SJSA1 (cell line): ENCODE measurements around the gene HIVEP3. TPM values are rescaled to one million over a fixed set of nuclear protein-coding genes. Genes with fewer than 3 reads are reported as not detected.

ENCODE experiments used
- DNase-seq, 2 experiments: peaks; one replicate each; pipeline ENCODE4 v3.0.0-alpha.2; 2015 to 2020; ENCODE audit warnings: low spot score in 2 of 2, low read depth in 1 of 2
- H3K27ac ChIP-seq: fragments of 250-450 bp; sonication (Bioruptor Pico); 2 replicates; pipeline ENCODE4 v1.5.1; 2020; ENCODE audit warnings: mild to moderate bottlenecking, moderate library complexity
- H3K27me3 ChIP-seq: fragments of 250-450 bp; sonication (Bioruptor Pico); replicated peaks from 2 replicates; pipeline ENCODE4 v1.5.1; 2020; ENCODE audit warnings: mild to moderate bottlenecking, moderate library complexity
- H3K36me3 ChIP-seq: fragments of 250-450 bp; sonication (Bioruptor Pico); 2 replicates; pipeline ENCODE4 v1.5.1; 2020; ENCODE audit warnings: mild to moderate bottlenecking
- H3K4me1 ChIP-seq: fragments of 250-450 bp; sonication (Bioruptor Pico); replicated peaks from 2 replicates; pipeline ENCODE4 v1.6.1; 2021; ENCODE audit warnings: mild to moderate bottlenecking
- H3K4me3 ChIP-seq: fragments of 250-450 bp; sonication (Bioruptor Pico); 2 replicates; pipeline ENCODE4 v1.5.1; 2020; ENCODE audit warnings: mild to moderate bottlenecking
- H3K9me3 ChIP-seq: fragments of 250-450 bp; sonication (Bioruptor Pico); replicated peaks from 2 replicates; pipeline ENCODE4 v1.5.1; 2020; ENCODE audit warnings: mild to moderate bottlenecking
- total RNA-seq: library from RNA; depleted of rRNA; stranded (reverse); fragments of >200 nt; shearing (Covaris generic); gene quantifications from 2 replicates; pipeline ENCODE4 v1.2.3, GENCODE V29; 2014

HIVEP3 gene
- total RNA-seq, 1 experiment from 2014 or later = 2.2 TPM

- no peak for DNase-seq
- Histone ChIP-seq H3K4me3 (no peak overlapping the region), H3K36me3 (no peaks in the 10 kb centered on the region), H3K9me3 (no peaks in the 10 kb centered on the region), H3K27ac (no peak overlapping the region), H3K4me1 (peaks cover 7% of the 10 kb centered on the region), H3K27me3 (no peaks in the 10 kb centered on the region)
Observed at GRCh38 chr1:41775956-41776585, 142.7 kb downstream of the HIVEP3 start.

DNA sequence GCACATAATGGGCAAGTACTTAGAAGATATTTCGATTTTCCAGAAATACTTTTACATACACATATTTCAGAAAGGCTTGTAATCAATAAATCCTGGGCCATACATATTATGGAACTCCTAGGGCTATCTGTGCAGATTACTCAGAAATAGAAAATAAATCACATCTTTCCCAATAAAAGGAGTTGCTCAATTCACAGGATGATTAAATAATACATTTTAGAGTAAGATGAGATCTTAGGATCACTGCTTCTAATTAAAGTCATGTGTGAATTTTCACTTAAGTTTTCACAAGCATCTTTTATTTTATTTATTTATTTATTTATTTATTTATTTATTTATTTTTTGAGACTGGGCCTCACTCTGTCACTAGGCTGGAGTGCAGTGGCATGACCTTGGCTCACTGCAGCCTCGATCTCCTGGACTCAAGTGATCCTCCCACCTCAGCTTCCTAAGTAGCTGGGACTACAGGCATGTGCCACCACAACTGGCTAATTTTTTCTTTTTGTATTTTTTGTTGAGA lies 144.2 kb downstream of the HIVEP3 start:
- Histone ChIP-seq H3K36me3 (no peaks in the 10 kb centered on the region), H3K9me3 (no peaks in the 10 kb centered on the region), H3K4me3 (no peak overlapping the region), H3K27ac (no peak overlapping the region), H3K4me1 (peaks cover 7% of the 10 kb centered on the region), H3K27me3 (no peaks in the 10 kb centered on the region)
- no peak for DNase-seq

GRCh38 chr1:41773842-41774241 lies 144.9 kb downstream of the HIVEP3 start:
- Histone ChIP-seq H3K27ac (no peak overlapping the region), H3K9me3 (no peaks in the 10 kb centered on the region)

GRCh38 chr1:41773144-41773591 lies 145.6 kb downstream of the HIVEP3 start:
- H3K4me3 ChIP-seq = no peak overlapping the region
- DNase-seq = no peak
- no peak overlapping the region for H3K27ac ChIP-seq
- H3K9me3 ChIP-seq = no peaks in the 10 kb centered on the region
- H3K27me3 ChIP-seq = no peaks in the 10 kb centered on the region
- H3K36me3 ChIP-seq = no peaks in the 10 kb centered on the region
- H3K4me1 ChIP-seq = peaks cover 7% of the 10 kb centered on the region

More at GRCh38 chr1:41773842-41774241, 144.9 kb downstream of the HIVEP3 start:
- Histone ChIP-seq H3K27me3 (no peaks in the 10 kb centered on the region), H3K4me3 (no peak overlapping the region), H3K36me3 (no peaks in the 10 kb centered on the region), H3K4me1 (peaks cover 7% of the 10 kb centered on the region)
- DNase-seq = no peak

GRCh38 chr1:41769068-41769467 lies 149.7 kb downstream of the HIVEP3 start:
- no peak overlapping the region for H3K4me3 ChIP-seq
- no peaks in the 10 kb centered on the region for H3K9me3 ChIP-seq
- peaks cover 7% of the 10 kb centered on the region for H3K4me1 ChIP-seq
- no peak for DNase-seq
- H3K27ac ChIP-seq = no peak overlapping the region
- no peaks in the 10 kb centered on the region for H3K36me3 ChIP-seq
- no peaks in the 10 kb centered on the region for H3K27me3 ChIP-seq

- no peak for DNase-seq
- Histone ChIP-seq H3K36me3 (no peaks in the 10 kb centered on the region), H3K4me3 (no peak overlapping the region), H3K27ac (no peak overlapping the region), H3K27me3 (no peaks in the 10 kb centered on the region), H3K4me1 (peaks cover 7% of the 10 kb centered on the region), H3K9me3 (no peaks in the 10 kb centered on the region)
Observed at GRCh38 chr1:41768583-41768982, 150.1 kb downstream of the HIVEP3 start.

DNA sequence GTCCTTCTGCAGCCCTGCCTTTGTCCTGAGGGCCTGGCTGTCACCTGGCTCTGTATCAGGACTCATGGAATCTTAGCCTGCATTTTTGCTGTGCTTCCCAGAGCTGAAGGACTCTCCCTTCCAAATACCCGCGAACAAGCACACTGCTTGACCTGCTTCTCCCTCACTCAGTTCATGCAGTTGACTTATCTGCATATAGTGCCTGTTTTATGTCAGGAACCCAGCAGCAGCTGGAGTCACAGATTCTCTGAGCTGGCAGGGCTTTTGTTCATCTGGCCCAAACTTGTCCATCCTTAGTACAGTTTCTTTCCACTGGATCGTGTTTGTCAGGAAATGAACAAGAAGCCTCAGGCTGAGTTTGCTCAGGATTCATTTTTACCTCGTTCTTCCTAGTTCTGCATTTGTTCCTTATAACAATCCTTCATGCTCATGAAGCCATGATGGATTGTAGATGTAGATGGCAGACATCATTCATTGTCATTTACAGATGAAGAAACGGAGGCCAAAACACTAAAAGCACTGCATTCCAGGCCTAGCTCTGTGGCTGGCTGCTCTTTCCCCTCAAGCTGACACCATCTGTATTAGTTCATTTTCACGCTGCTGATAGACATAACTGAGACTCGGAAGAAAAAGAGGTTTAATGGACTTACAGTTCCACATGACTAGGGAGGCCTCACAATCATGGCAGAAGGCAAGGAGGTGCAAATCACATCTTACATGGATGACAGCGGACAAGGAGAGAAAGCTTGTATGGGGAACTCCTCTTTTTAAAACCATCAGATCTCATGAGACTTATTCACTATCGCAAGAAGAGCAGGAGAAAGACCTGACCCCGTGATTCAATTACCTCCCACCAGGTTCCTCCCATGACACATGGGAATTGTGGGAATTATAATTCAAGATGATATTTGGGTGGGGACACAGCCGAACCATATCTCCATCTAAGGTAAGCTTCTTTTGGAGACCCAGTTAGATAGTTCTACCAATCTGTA lies 150.9 kb downstream of the HIVEP3 start:
- H3K4me3 ChIP-seq = no peak overlapping the region
- no peak for DNase-seq
- H3K27me3 ChIP-seq = no peaks in the 10 kb centered on the region
- peaks cover 7% of the 10 kb centered on the region for H3K4me1 ChIP-seq
- no peaks in the 10 kb centered on the region for H3K9me3 ChIP-seq
- no peak overlapping the region for H3K27ac ChIP-seq
- H3K36me3 ChIP-seq = no peaks in the 10 kb centered on the region

- H3K4me1 ChIP-seq = peaks cover 5% of the 10 kb centered on the region
- no peaks in the 10 kb centered on the region for H3K9me3 ChIP-seq
- H3K4me3 ChIP-seq = no peak overlapping the region
- no peak overlapping the region for H3K27ac ChIP-seq
- no peak for DNase-seq
- H3K27me3 ChIP-seq = no peaks in the 10 kb centered on the region
- no peaks in the 10 kb centered on the region for H3K36me3 ChIP-seq
Observed at GRCh38 chr1:41766546-41766945, 152.2 kb downstream of the HIVEP3 start.

DNA sequence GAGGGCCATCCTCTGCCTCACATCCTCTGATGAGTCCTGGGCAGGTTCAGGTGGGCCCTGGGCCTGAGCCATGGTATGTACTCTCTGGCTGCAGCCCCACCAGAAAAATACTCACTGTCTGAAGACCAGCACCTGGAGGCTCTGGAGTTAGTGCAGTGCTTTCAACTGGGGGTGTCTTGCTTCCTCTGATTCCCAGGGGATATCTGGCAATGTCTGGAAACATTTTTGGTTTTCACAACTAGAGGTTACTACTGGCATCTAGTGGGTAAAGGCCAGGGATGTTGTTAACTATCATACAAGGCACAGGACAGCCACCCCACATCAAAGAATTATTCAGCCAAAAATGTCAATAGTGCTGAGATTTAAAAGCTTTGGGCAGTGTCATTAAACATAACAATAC lies 152.7 kb downstream of the HIVEP3 start:
- no peaks in the 10 kb centered on the region for H3K36me3 ChIP-seq
- no peak overlapping the region for H3K4me3 ChIP-seq
- no peaks in the 10 kb centered on the region; the same call in 1 of the 2 replicates for H3K4me1 ChIP-seq
- H3K27me3 ChIP-seq = no peaks in the 10 kb centered on the region
- no peak for DNase-seq
- H3K9me3 ChIP-seq = no peaks in the 10 kb centered on the region
- no peak overlapping the region for H3K27ac ChIP-seq

DNA sequence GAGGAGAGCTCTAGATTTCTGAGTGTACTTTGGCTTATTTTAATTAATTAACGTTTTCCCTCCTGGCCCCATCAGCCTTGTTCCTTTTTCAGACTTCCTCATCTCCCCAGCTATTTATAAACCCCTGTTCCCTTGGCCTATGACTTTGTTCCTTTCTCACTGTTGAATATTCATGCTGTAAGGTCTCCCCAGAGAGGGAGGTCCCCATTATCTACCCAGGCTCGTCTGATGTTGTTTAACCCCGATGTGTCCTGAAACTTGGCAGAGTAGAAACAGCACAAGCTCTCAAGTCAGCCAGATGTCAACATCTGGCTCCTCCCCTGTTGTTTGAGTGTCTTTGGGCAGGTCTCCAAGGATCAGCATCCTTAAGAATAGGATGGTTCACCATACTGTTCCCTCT lies 153.6 kb downstream of the HIVEP3 start:
- no peak for DNase-seq
- Histone ChIP-seq H3K4me3 (no peak overlapping the region), H3K27ac (no peak overlapping the region), H3K9me3 (no peaks in the 10 kb centered on the region), H3K27me3 (no peaks in the 10 kb centered on the region), H3K36me3 (no peaks in the 10 kb centered on the region), H3K4me1 (no peaks in the 10 kb centered on the region)

GRCh38 chr1:41764656-41765055 lies 154.1 kb downstream of the HIVEP3 start:
- Histone ChIP-seq H3K36me3 (no peaks in the 10 kb centered on the region), H3K27ac (no peak overlapping the region), H3K9me3 (no peaks in the 10 kb centered on the region), H3K4me3 (no peak overlapping the region), H3K27me3 (no peaks in the 10 kb centered on the region), H3K4me1 (no peaks in the 10 kb centered on the region)
- DNase-seq = no peak

GRCh38 chr1:41762777-41763176 lies 155.9 kb downstream of the HIVEP3 start:
- DNase-seq = no peak
- no peaks in the 10 kb centered on the region for H3K4me1 ChIP-seq
- no peaks in the 10 kb centered on the region for H3K27me3 ChIP-seq
- H3K27ac ChIP-seq = no peak overlapping the region
- H3K4me3 ChIP-seq = no peak overlapping the region
- no peaks in the 10 kb centered on the region for H3K36me3 ChIP-seq
- H3K9me3 ChIP-seq = no peaks in the 10 kb centered on the region

DNA sequence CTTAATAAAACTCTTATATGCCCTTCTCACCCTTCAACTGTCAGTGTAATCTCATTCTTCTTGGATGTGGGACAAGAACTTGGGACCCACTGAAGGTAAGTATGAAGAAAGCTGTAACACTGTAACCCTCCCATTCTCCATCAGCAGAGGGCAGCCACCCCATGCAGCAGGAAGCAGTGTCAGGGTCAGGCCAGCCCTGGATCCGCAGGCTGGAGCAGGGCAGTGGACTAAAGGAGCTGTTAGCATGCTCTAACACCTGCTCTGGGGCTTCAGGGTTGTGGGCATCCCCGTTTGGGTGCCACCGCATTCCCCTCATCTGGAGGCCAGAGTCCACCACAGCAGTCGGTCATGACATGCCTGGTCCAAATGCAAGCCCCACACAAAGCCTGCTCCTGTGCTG lies 156.5 kb downstream of the HIVEP3 start:
- Histone ChIP-seq H3K36me3 (no peaks in the 10 kb centered on the region), H3K9me3 (no peaks in the 10 kb centered on the region)

More for the DNA sequence above, 156.5 kb downstream of the HIVEP3 start:
- Histone ChIP-seq H3K4me3 (no peak overlapping the region), H3K27ac (no peak overlapping the region), H3K4me1 (no peaks in the 10 kb centered on the region), H3K27me3 (no peaks in the 10 kb centered on the region)
- DNase-seq = no peak
